ENCODE results near the gene MFSD6.
A peak's percentile ranks its signal among the peaks of the same experiment; 100 is the strongest.
"Not testable (repeated sequence)": the region's sequence is repeated elsewhere in the genome, so short reads cannot be mapped to it uniquely, and the experiment has no call there.

Gene MFSD6

DNA sequence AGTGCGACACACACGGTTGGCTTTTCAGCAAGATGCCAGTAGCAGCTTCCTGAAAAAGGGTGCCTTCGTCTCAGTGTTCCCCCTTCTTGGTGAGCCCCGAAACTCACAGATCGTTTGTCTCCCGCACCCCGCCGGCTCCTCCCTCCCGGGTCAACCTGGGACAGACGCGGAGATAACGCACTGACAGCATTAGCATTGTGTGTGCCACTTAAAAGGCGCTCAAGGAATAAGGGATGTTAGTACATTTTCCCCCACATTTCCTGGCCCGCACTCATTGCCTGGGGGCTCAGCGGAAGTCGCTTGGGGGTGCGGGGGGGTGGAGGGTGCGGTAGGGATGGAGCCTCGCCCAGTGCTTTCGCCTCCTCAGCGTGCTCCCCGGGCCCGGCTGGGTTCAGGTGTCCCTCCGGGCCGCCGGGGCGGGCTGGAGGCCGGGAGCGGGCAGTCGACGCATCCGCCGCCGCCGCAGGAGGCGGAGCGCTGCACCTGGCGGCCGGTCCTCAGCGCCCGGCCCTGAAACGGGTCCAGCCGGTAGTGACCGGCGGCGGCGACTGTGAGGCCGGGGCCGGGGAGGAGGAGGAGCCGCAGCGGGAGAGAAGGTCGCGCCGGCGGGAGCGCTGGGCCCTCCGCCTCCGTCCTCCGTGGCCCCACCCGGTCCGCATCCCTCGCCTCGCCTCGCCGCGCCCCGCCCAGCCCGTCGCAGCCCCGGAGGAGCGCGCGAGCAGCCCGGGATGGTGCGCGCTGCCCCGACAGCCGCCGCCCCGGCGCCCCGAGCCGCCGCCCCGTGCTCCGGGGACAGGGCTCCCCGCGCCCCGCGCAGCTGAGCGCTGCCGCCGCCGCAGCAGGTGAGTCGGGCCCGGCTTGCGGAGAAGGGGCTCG, at the start of gene MFSD6:
Gene MFSD6 (plus strand): TSS at position 694 of the 876 bp plus-strand sequence. CDS start 27,675 bp downstream, outside the sequence.
- no peak for DNase-seq (ENCODE audit: low read depth in 2 of 2)

DNA sequence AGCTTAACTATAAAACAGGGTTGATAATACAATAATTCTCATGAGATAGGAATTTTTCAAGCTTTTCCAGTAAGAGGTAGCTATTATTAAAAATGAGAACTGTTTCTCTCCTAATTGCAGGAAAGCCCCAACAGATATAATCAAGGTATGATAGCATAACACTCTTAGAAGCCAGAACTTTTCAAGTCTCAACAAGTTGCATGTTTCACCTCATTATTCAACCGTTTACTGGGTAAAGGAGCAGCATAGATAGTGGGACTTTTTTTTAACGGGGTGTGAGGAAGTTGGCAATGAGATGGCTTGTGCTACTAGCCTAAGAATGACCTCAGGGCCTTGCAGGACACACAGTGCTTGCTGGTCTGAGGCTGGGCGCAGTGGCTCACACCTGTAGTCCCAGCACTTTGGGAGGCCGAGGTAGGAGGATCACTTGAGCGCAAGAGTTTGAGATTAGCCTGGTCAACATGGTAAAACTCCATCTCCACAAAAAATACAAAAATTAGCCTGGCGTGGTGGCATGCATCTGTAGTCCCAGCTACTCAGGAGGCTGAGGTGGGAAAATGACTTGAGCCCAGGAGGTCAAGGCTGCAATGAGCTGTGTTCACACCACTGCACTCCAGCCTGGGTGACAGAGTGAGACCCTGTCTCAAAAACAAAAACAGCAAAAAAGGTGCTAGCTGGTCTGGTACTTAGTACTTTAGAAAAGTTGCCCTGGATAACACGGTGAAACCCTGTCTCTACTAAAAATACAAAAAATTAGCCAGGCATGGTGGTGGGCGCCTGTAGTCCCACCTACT, 49.3 kb upstream of the MFSD6 start:
- not testable (repeated sequence) for DNase-seq (ENCODE audit: low read depth in 2 of 2)

DNA sequence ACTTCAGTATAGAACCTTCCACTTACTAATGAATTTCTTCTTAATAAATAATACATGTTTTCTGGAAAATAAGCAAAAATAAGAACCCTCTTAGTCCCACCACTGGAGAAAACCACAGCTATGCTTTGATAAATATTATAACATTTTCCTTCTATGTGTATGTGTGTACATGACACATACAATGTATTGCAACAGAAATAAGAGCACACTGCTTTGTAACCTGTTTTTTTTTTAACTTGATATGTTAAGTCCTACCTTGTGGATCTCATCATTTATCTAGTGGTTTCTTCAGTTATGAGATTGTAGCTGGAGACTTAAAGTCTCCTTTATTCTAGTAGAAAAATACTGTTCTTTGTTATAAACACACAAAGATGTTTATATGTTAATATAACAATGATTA, 47.6 kb upstream of the MFSD6 start:
- no peak for DNase-seq (ENCODE audit: low read depth in 2 of 2)

- no peak for DNase-seq (ENCODE audit: low read depth in 2 of 2)
These were observed 47.2 kb upstream of the MFSD6 start for GRCh38 chr2:190360965-190361364.

- DNase-seq (ENCODE audit: low read depth in 2 of 2), result no peak
These were observed 46.6 kb upstream of the MFSD6 start for GRCh38 chr2:190361572-190361971.

DNA sequence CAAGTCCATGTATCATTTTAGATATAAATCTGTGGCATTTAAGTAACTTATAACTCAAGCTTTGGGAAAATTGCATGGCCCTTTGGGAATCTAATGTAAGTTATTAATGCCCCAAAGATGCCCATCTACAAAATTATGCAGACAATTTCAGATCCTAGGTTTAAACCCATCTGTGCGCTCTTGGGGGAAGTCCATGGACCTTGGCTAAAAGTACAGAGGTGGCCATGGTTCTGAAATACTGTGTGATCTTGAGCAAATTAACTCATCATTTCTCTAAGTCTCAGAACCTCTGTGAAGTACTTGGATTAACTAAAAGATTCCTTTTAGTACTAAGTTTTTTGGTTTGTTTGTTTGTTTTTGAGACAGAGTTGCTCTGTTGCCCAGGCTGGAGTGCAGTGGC, 45.3 kb upstream of the MFSD6 start:
- DNase-seq (ENCODE audit: low read depth in 2 of 2), result no peak

DNA sequence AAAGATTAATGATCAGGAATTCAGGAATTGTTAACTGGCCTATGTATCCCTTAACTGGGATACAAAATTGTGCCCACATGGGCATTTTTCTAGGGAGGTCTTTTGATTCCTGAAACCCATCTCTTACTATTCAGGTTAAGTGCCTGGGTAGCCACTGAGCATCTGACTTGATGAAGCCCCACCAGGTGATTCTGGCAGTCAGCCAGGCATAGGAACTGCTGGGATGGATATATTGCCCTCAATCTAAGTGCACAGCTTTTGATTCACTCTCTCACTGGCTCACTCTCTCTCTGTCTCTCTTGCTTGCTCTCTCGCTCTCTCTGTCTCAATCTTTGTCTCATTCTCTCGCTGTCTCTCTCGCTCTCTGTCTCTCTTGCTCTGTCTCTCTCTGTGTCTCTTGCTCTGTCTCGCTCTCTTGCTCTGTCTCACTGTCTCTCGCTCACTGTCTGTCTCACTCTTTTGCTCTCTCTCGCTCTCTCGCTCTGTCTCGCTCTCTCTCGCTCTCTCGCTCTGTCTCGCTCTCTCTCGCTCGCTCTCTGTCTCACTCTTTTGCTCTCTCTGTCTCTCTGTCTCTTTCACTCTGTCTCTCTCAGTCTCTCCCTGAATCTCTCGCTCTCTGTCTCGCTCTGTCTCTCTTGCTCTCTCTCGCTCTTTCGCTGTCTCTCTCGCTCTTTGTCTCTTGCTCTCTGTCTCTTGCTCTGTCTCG, 42.5 kb upstream of the MFSD6 start:
- no peak for DNase-seq (ENCODE audit: low read depth in 2 of 2)

DNA sequence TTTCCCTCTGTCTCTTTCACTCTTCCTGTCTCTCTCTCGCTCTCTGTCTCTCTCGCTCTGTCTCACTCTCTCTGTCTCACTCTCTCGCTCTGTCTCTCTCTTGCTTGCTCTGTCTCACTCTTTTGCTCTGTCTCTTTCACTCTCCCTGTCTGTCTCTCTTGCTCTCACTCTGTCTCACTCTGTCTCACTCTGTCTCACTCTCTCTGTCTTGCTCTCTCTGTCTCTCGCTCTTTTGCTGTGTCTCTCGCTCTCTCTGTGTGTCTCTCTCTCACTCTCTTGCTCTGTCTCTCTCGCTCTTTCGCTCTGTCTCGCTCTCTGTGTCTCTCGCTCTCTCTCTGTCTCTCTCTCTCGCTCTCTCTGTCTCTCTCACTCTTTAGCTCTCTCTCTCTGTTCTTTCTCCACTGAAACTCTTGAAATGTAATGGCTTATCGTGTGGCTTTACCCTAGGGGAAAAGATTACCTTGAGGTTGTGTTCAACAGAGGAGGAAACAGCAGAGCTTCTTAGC, 41.9 kb upstream of the MFSD6 start:
- DNase-seq (ENCODE audit: low read depth in 2 of 2), result no peak

DNA sequence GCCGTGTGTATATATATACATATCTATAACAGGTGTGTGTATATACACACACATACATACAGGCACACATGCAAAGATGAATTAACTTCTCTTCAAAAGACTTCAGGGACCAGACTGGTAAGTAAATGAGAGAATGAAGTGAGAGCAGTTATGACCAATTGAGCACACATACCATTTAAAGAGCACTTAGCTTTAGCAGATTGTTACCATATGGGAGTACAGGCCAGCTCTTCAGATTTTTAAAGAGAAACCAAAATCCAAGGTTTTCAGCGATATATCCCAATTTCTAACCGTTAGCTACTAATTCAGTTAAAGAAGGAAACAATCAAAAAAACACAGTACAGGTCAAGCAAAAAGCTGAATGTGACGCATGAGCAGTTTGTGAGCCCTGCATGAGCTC, 41.1 kb upstream of the MFSD6 start:
- DNase-seq (ENCODE audit: low read depth in 2 of 2), result no peak

DNA sequence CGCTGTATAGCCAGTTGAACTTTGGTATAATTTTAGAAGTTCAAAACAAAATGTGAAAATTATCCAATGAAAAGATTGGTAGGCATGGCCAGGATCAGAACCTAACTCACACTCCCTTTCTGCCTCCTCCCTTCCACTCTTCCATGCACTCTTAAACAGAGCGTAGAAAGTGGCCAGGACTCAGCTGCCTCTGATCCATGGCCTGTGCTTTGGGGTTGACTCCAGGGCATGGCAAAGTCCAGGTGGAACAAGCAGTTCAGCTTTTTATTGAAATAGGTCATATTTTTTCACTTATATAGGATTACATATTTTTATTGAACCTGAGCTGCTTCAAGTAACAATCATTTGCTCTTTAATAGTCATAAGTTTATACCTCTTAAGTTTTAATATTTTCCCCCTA, 38.5 kb upstream of the MFSD6 start:
- no peak for DNase-seq (ENCODE audit: low read depth in 2 of 2)

- DNase-seq (ENCODE audit: low read depth in 2 of 2), result no peak
These were observed 32.1 kb upstream of the MFSD6 start for GRCh38 chr2:190376083-190376482.

- DNase-seq (ENCODE audit: low read depth in 2 of 2), result no peak
These were observed 31.4 kb upstream of the MFSD6 start for GRCh38 chr2:190376591-190377245.

GRCh38 chr2:190378880-190379237, 29.3 kb upstream of the MFSD6 start:
- no peak for DNase-seq (ENCODE audit: low read depth in 2 of 2)

DNA sequence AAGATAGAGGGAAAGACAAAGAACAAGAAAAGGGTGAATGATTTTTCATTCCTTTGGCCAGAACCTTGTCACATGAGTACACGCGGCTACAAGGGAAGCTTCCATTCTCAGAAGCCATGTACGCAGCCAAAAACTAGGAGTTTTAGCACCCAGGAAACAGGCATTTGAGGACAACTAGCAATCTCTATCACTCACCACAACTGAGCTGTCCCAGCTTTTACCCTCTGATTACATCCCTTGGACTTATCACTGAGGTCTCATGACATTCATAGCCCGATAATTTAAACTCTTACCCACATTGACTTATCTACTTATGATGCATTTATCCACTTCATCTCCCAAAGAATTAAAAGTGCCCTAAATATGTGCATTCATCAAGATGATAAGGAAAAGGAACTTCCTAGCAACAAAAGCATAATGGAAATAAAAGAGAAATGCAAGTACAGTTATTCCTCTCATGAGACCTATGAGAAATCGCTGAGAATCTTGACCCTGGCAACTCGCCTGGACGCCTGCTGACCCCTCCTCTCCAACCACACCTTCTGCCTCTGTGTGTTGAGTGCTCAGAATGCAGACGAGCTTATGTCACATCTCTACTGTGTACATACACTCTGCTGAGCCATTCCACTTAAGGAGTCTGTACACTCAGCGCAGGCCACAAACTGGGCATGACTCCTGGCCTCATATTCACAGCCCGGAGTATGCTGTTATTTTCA, 28.7 kb upstream of the MFSD6 start:
- DNase-seq (ENCODE audit: low read depth in 2 of 2), result peak in 1 of 2 experiments; percentile 44

- DNase-seq (ENCODE audit: low read depth in 2 of 2), result no peak
These were observed 27.2 kb upstream of the MFSD6 start for GRCh38 chr2:190380962-190381412.

- no peak for DNase-seq (ENCODE audit: low read depth in 2 of 2)
These were observed 25.3 kb upstream of the MFSD6 start for GRCh38 chr2:190382851-190383250.

- no peak for DNase-seq (ENCODE audit: low read depth in 2 of 2)
These were observed 20.7 kb upstream of the MFSD6 start for GRCh38 chr2:190387422-190387821.

GRCh38 chr2:190396271-190396670, 11.9 kb upstream of the MFSD6 start:
- no peak for DNase-seq (ENCODE audit: low read depth in 2 of 2)

DNA sequence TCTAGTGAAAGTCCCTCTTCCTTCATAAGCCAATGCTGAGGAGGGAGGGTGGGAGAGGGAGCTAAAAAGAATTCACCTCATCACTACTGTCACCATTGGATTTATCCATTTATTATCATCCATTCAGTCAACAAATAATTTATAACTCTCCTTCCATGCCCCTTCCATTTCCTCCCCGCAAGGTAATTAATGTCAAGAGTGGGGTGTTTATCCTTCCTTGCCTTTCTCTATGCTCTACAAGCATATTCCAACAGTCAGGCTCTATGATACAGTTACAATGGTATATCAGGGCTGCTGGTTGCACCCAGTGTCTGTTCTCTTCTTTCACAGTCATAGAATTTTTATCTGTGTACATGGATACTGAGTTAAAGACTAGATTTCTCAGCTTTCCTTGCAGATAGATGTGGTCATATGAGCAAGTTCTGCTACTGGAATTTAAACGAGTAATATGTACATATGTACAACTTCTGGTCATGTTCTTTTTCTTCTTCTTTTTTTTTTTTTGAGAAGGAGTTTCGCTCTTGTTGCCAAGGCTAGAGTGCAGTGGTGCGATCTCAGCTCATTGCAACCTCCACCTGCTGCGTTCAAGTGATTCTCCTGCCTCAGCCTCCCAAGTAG, 5.1 kb upstream of the MFSD6 start:
- no peak for DNase-seq (ENCODE audit: low read depth in 2 of 2)

DNA sequence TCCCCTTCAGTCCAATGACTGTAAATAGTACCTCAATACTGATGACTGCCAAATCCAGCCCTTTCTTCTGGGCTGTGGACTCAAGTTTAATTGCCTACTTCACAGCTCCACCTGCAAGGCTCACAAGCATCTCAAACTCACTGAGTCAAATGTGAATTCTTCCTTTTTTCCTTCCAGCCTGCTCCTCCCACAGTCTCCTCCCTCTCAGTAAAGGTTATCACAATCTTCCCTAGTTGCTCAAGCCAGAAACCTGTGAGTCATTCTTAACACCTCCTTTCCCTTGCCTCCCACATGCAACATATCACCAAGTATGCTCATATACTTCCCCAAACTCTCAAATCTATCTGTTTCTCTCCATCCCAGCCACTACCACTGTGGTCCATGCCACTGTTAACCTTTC, 3.7 kb upstream of the MFSD6 start:
- DNase-seq (ENCODE audit: low read depth in 2 of 2), result no peak

All from fibroblast of skin of left quadriceps (primary cell).